K562 (cell line): ENCODE data around the gene MAP2K7. TPM values are rescaled to one million over a fixed set of nuclear protein-coding genes. Genes with fewer than 3 reads are reported as not detected.

Experiments used
- BCOR ChIP-seq: fragments of 450-650 bp; IDR thresholded peaks from 2 replicates; pipeline ENCODE4 v1.6.1; 2016
- JUND ChIP-seq, 2 experiments: IDR thresholded peaks; 2 replicates in 1 of 2; 3 replicates in 1 of 2; pipeline ENCODE4 v1.6.1; 2011; ENCODE audit warnings: borderline replicate concordance in 2 of 2, low read depth in 2 of 2, low read length in 2 of 2, improper control_type of control experiment in 1 of 2, missing biosample characterization in 1 of 2, missing genetic modification characterization in 1 of 2, missing genetic modification reagents in 1 of 2
- PHF8 ChIP-seq: fragments of 200-600 bp; sonication (generic); IDR thresholded peaks from 2 replicates; pipeline ENCODE4 v1.6.1; 2012; ENCODE audit warnings: mixed run types, mild to moderate bottlenecking, inconsistent platforms, low read length, moderate library complexity, borderline replicate concordance
- RAD51 ChIP-seq: fragments of 450-650 bp; IDR thresholded peaks from 2 replicates; pipeline ENCODE4 v1.7.1; 2016; ENCODE audit warnings: low read depth, mild to moderate bottlenecking, borderline replicate concordance
- TEAD1 ChIP-seq, 2 experiments: fragments of 450-650 bp in 1 of 2; sonication (generic) in 1 of 2; formaldehyde crosslinking; IDR thresholded peaks; 2 replicates each; pipeline versions ENCODE4 v1.4.0 to v1.8.0; 2020 to 2022; ENCODE audit warnings: mild to moderate bottlenecking in 2 of 2, missing genetic modification reagents in 1 of 2
- TGIF2 ChIP-seq: sonication (generic); formaldehyde crosslinking; IDR thresholded peaks from 2 replicates; pipeline ENCODE4 v1.8.1; 2022; ENCODE audit warnings: mild to moderate bottlenecking, missing genetic modification reagents, moderate library complexity
- ZBTB2 ChIP-seq: fragments of 450-650 bp; IDR thresholded peaks from 2 replicates; pipeline ENCODE4 v1.6.1; 2016; ENCODE audit warnings: antibody characterized with exemption
- ZBTB7A ChIP-seq: IDR thresholded peaks from 2 replicates; pipeline ENCODE4 v1.6.1; 2011; ENCODE audit warnings: low read depth, mild to moderate bottlenecking, low read length, moderate library complexity, borderline replicate concordance; ENCODE audit not compliant: control insufficient read depth
- ZNF384 ChIP-seq: IDR thresholded peaks from 2 replicates; pipeline ENCODE4 v1.6.1; 2012; ENCODE audit warnings: low read depth, low read length, improper control_type of control experiment
- polyA plus RNA-seq, 8 experiments: library from polyadenylated mRNA; depleted of rRNA in 4 of 8; stranded (reverse) in 5 of 8; unstranded in 3 of 8; fragments of >200 nt; fragmentation: Nextera tagmentation in 2 of 8; fragmentation: Illumina TruSeq in 1 of 8; extraction: Ambion mirVana in 2 of 8; extraction: Trizol in 1 of 8; gene quantifications; 2 replicates each; pipeline versions ENCODE4 v1.2.1 to v1.2.3, GENCODE V29; 2011 to 2014; ENCODE audit warnings: inconsistent platforms in 1 of 8, missing spikeins in 1 of 8
- total RNA-seq, 7 experiments: library from RNA; depleted of rRNA in 6 of 7; stranded (reverse); fragments of >200 nt in 6 of 7; fragmentation: Illumina TruSeq in 2 of 7; extraction: Trizol in 2 of 7; gene quantifications; 2 replicates each; pipeline versions ENCODE4 v1.2.1 to v1.2.3, GENCODE V29; 2011 to 2021; ENCODE audit warnings: low replicate concordance in 1 of 7

The MAP2K7 gene
- total and polyA plus RNA-seq, 9 of the 15 experiments (the other 6 are each of a cell fraction or from before 2014, with no cell fraction given), result 0.51 to 45.8 (median 14.1) TPM

- TF ChIP-seq RAD51 (no peak), TEAD1 (CRISPR knock-in tag; IDR thresholded peaks at IDR 0.05) (peak in 1 of 2 experiments; percentile 70; a peak in 1 of 4 replicates), ZBTB2 (no peak), PHF8 (no peak), JUND (IDR thresholded peaks at IDR 0.05; ENCODE audit: borderline replicate concordance, low read depth, low read length) (0 out of 2 replicates have a peak, but pooled peaks have one; percentile 10), JUND (tag; IDR thresholded peaks at IDR 0.05; ENCODE audit: borderline replicate concordance, low read depth, low read length) (peak; percentile 8; the same call in 1 of the 3 replicates), BCOR (peak; percentile 25; the same call in 1 of the 2 replicates), ZBTB7A (peak; percentile 86; the same call in 1 of the 2 replicates), ZNF384 (peak; percentile 25; the same call in 1 of the 2 replicates), TGIF2 (CRISPR knock-in tag) (no peak)
Observed at GRCh38 chr19:7868326-7868670, 35.4 kb upstream of the MAP2K7 start (continued).
